Naive thymus-derived CD4-positive, alpha-beta T cell (primary cell): ENCODE data around the gene WDR38. TPM values are rescaled to one million over a fixed set of nuclear protein-coding genes. Genes with fewer than 3 reads are reported as not detected.
"Not testable (repeated sequence)": the region's sequence is repeated elsewhere in the genome, so short reads cannot be mapped to it uniquely, and the experiment has no call there.

Experiments
- ATAC-seq: fragments of 150-1000 bp; cut with Tn5 transposase; 2 replicates; pipeline ENCODE4 v1.10.0; 2021; ENCODE audit warnings: mild to moderate bottlenecking, moderate library complexity
- CTCF ChIA-PET: fragments of 350-600 bp; sonication (Branson Sonifier 250); formaldehyde crosslinking; loops from one replicate; lab custom pipeline; 2021; ENCODE audit warnings: antibody characterized with exemption; lab: Charles Lee
- POLR2A ChIA-PET: fragments of 350-600 bp; sonication (Branson Sonifier 250); formaldehyde crosslinking; loops from one replicate; lab custom pipeline; 2021; ENCODE audit warnings: antibody characterized with exemption, inconsistent platforms; lab: Charles Lee
- DNase-seq, 9 donors: peaks; one replicate each; pipeline versions ENCODE4 v3.0.0 to v3.0.0-alpha.2; 2020 to 2022; ENCODE audit warnings: mixed read lengths in 1 of 9
- H3K27ac ChIP-seq: one replicate; pipeline ENCODE4 v1.7.0; 2013; ENCODE audit warnings: mild to moderate bottlenecking, low read depth, low read length, moderate library complexity
- H3K27me3 ChIP-seq, 2 donors: one replicate each; pipeline ENCODE4 v1.7.0; 2013; ENCODE audit warnings: low read length in 2 of 2, mild to moderate bottlenecking in 2 of 2, moderate library complexity in 2 of 2; ENCODE audit not compliant: control insufficient read depth in 2 of 2, insufficient read depth in 2 of 2
- H3K36me3 ChIP-seq, 3 experiments: 1 replicate in 2 of 3; 2 replicates in 1 of 3; pipeline ENCODE4 v1.7.0; 2013; ENCODE audit warnings: low read length in 3 of 3, mild to moderate bottlenecking in 3 of 3, moderate library complexity in 1 of 3; ENCODE audit not compliant: insufficient read depth in 3 of 3, control insufficient read depth in 2 of 3
- H3K4me1 ChIP-seq, 2 donors: one replicate each; pipeline ENCODE4 v1.7.0; 2013; ENCODE audit warnings: low read length in 2 of 2, mild to moderate bottlenecking in 2 of 2, moderate library complexity in 1 of 2; ENCODE audit not compliant: control insufficient read depth in 2 of 2, insufficient read depth in 2 of 2
- H3K4me3 ChIP-seq: 2 replicates; pipeline ENCODE4 v1.7.0; 2013; ENCODE audit warnings: mild to moderate bottlenecking, low read length
- H3K9me3 ChIP-seq, 3 experiments: 1 replicate in 2 of 3; 2 replicates in 1 of 3; pipeline ENCODE4 v1.7.0; 2013; ENCODE audit warnings: low read length in 3 of 3; ENCODE audit not compliant: control insufficient read depth in 2 of 3
- H3K27ac Mint-ChIP-seq, 9 donors: one replicate each; pipeline ENCODE4 v1.8.0; 2020 to 2022; ENCODE audit warnings: mixed read lengths in 9 of 9, mild to moderate bottlenecking in 8 of 9, moderate library complexity in 5 of 9, inconsistent platforms in 2 of 9
- H3K27me3 Mint-ChIP-seq, 5 donors: one replicate each; pipeline ENCODE4 v1.8.0; 2021 to 2022; ENCODE audit warnings: mixed read lengths in 5 of 5, mild to moderate bottlenecking in 1 of 5
- H3K36me3 Mint-ChIP-seq, 5 donors: one replicate each; pipeline ENCODE4 v1.8.0; 2020 to 2022; ENCODE audit warnings: mixed read lengths in 5 of 5, mild to moderate bottlenecking in 3 of 5, inconsistent platforms in 1 of 5
- H3K4me1 Mint-ChIP-seq, 7 donors: one replicate each; pipeline ENCODE4 v1.8.0; 2020 to 2022; ENCODE audit warnings: mixed read lengths in 7 of 7, mild to moderate bottlenecking in 3 of 7, inconsistent platforms in 1 of 7
- H3K4me3 Mint-ChIP-seq, 10 donors: one replicate each; pipeline ENCODE4 v1.8.0; 2020 to 2022; ENCODE audit warnings: mild to moderate bottlenecking in 10 of 10, mixed read lengths in 10 of 10, moderate library complexity in 6 of 10, inconsistent platforms in 2 of 10
- H3K9me3 Mint-ChIP-seq, 11 donors: one replicate each; pipeline ENCODE4 v1.8.0; 2020 to 2022; ENCODE audit warnings: mixed read lengths in 11 of 11, mild to moderate bottlenecking in 4 of 11, inconsistent platforms in 1 of 11, moderate library complexity in 1 of 11
- intact Hi-C, 2 donors: fragments of 100-400 bp; cut with micrococcal nuclease; formaldehyde crosslinking; loops; one replicate each; pipeline ENCODE4 v1.15.1; 2023
- polyA plus RNA-seq, 2 donors: library from polyadenylated mRNA; unstranded; fragments of 300-500 nt; fragmentation: Illumina TruSeq; gene quantifications; one replicate each; pipeline ENCODE4 v1.2.3, GENCODE V29; 2021
- total RNA-seq, 6 experiments: library from RNA in 5 of 6; stranded (reverse) in 5 of 6; gene quantifications; 1 replicate in 5 of 6; 2 replicates in 1 of 6; pipeline ENCODE4 v1.2.3 and lab custom pipeline; 2021 to 2026

WDR38 gene
- total and polyA plus RNA-seq, 7 experiments from 2014 or later: not detected

GRCh38 chr9:124840300-124840833, 12.9 kb upstream of the WDR38 start:
- Histone ChIP-seq H3K36me3 (no peaks in the 10 kb centered on the region), H3K4me1 (no peaks in the 10 kb centered on the region), H3K9me3 (no peaks in the 10 kb centered on the region), H3K27me3 (peaks cover 0 to 3% of the 10 kb centered on the region in 2 donors), H3K4me3 (no peak overlapping the region), H3K27ac (no peak overlapping the region)
- Mint-ChIP-seq H3K9me3 (peaks cover 0 to 2% (median 0%) of the 10 kb centered on the region in 11 donors), H3K27ac (no peak overlapping the region), H3K4me3 (no peak overlapping the region), H3K4me1 (peaks cover 0 to 2% (median 0%) of the 10 kb centered on the region in 7 donors), H3K36me3 (no peaks in the 10 kb centered on the region), H3K27me3 (peaks cover 16 to 27% (median 24%) of the 10 kb centered on the region in 5 donors)
- POLR2A ChIA-PET: no interaction called here
- intact Hi-C loops: no loop called here
- CTCF ChIA-PET: interaction anchor here (0.8 kb wide), 1 partner anchor 11 kb away, joined by 3 read pairs; no protein-coding TSS in a partner anchor
- ATAC-seq (no peak), DNase-seq (no peak)

GRCh38 chr9:124841075-124841821, 12.0 kb upstream of the WDR38 start:
- H3K27me3 Mint-ChIP-seq: peaks cover 17 to 24% (median 22%) of the 10 kb centered on the region in 5 donors
- H3K4me1 Mint-ChIP-seq: peaks cover 0 to 2% (median 0%) of the 10 kb centered on the region in 7 donors

GRCh38 chr9:124843456-124844034, 9.7 kb upstream of the WDR38 start:
- no peak overlapping the region for H3K4me3 Mint-ChIP-seq
- Histone ChIP-seq H3K36me3 (no peaks in the 10 kb centered on the region), H3K9me3 (no peaks in the 10 kb centered on the region), H3K4me3 (no peak overlapping the region), H3K27ac (no peak overlapping the region), H3K4me1 (no peaks in the 10 kb centered on the region), H3K27me3 (peaks cover 0 to 3% of the 10 kb centered on the region in 2 donors)
- H3K36me3 Mint-ChIP-seq: no peaks in the 10 kb centered on the region
- peaks cover 9 to 21% (median 12%) of the 10 kb centered on the region in 5 donors for H3K27me3 Mint-ChIP-seq
- ChIA-PET CTCF (no interaction called here), POLR2A (no interaction called here)
- ATAC-seq (no peak), DNase-seq (no peak)
- H3K27ac Mint-ChIP-seq: no peak overlapping the region
- H3K9me3 Mint-ChIP-seq: peaks cover 0 to 2% (median 0%) of the 10 kb centered on the region in 11 donors
- H3K4me1 Mint-ChIP-seq: peaks cover 0 to 2% (median 0%) of the 10 kb centered on the region in 7 donors
- intact Hi-C loops: no loop called here

More at GRCh38 chr9:124841075-124841821, 12.0 kb upstream of the WDR38 start:
- intact Hi-C loops: no loop called here
- DNase-seq (no peak), ATAC-seq (no peak)
- Mint-ChIP-seq H3K27ac (peak overlapping the region in 1 of 9 donors; percentile 84), H3K36me3 (no peaks in the 10 kb centered on the region), H3K4me3 (no peak overlapping the region), H3K9me3 (peaks cover 0 to 2% (median 0%) of the 10 kb centered on the region in 11 donors)
- ChIA-PET CTCF (interaction anchor here (0.7 kb wide), 1 partner anchor 47 kb away, joined by 3 read pairs; no protein-coding TSS in a partner anchor), POLR2A (no interaction called here)
- H3K27me3 ChIP-seq: peaks cover 0 to 3% of the 10 kb centered on the region in 2 donors
- H3K4me1 ChIP-seq: no peaks in the 10 kb centered on the region
- no peaks in the 10 kb centered on the region for H3K36me3 ChIP-seq
- H3K27ac ChIP-seq: no peak overlapping the region
- H3K9me3 ChIP-seq: no peaks in the 10 kb centered on the region
- no peak overlapping the region for H3K4me3 ChIP-seq

- POLR2A ChIA-PET: no interaction called here
- Mint-ChIP-seq H3K4me3 (no peak overlapping the region), H3K9me3 (peaks cover 0 to 2% (median 0%) of the 10 kb centered on the region in 11 donors), H3K36me3 (no peaks in the 10 kb centered on the region), H3K27me3 (peaks cover 9 to 21% (median 10%) of the 10 kb centered on the region in 5 donors), H3K27ac (no peak overlapping the region), H3K4me1 (peaks cover 0 to 2% (median 0%) of the 10 kb centered on the region in 7 donors)
- H3K9me3 ChIP-seq: no peaks in the 10 kb centered on the region
- ATAC-seq (no peak), DNase-seq (no peak)
- H3K4me1 ChIP-seq: no peaks in the 10 kb centered on the region
- H3K27me3 ChIP-seq: peaks cover 0 to 2% of the 10 kb centered on the region in 2 donors
- no peak overlapping the region for H3K4me3 ChIP-seq
- no peak overlapping the region for H3K27ac ChIP-seq
- no peaks in the 10 kb centered on the region for H3K36me3 ChIP-seq
- intact Hi-C loops: no loop called here
- CTCF ChIA-PET: interaction anchor here (0.6 kb wide), 1 partner anchor 55 kb away, joined by 4 read pairs; no protein-coding TSS in a partner anchor
Observed at GRCh38 chr9:124844291-124844690, 9.0 kb upstream of the WDR38 start.

GRCh38 chr9:124846467-124846866, 6.8 kb upstream of the WDR38 start:
- CTCF ChIA-PET, H3K4me1 ChIP-seq, H3K9me3 Mint-ChIP-seq, ATAC-seq, H3K36me3 ChIP-seq, H3K4me3 ChIP-seq, intact Hi-C loops, DNase-seq, H3K4me3 Mint-ChIP-seq, H3K9me3 ChIP-seq, H3K27ac Mint-ChIP-seq, H3K27me3 ChIP-seq, H3K4me1 Mint-ChIP-seq, H3K27ac ChIP-seq, H3K36me3 Mint-ChIP-seq: not testable (repeated sequence)
- H3K27me3 Mint-ChIP-seq: peaks cover 13 to 21% (median 15%) of the 10 kb centered on the region in 5 donors
- POLR2A ChIA-PET: interaction anchor here (2.5 kb wide), 1 partner anchor 15 kb away, joined by 6 read pairs; the partner anchor contains the start of gene RPL35

GRCh38 chr9:124846969-124847368, 6.3 kb upstream of the WDR38 start:
- intact Hi-C loops: no loop called here
- Histone ChIP-seq H3K4me1 (no peaks in the 10 kb centered on the region), H3K9me3 (no peaks in the 10 kb centered on the region), H3K4me3 (no peak overlapping the region), H3K27ac (no peak overlapping the region), H3K27me3 (no peaks in the 10 kb centered on the region), H3K36me3 (no peaks in the 10 kb centered on the region)
- H3K4me3 Mint-ChIP-seq: no peak overlapping the region
- peaks cover 13 to 23% (median 15%) of the 10 kb centered on the region in 5 donors for H3K27me3 Mint-ChIP-seq
- H3K36me3 Mint-ChIP-seq: no peaks in the 10 kb centered on the region
- H3K9me3 Mint-ChIP-seq: peaks cover 0 to 2% (median 0%) of the 10 kb centered on the region in 11 donors
- ChIA-PET POLR2A (interaction anchor here (2.5 kb wide), 1 partner anchor 14 kb away, joined by 6 read pairs; the partner anchor contains the start of gene RPL35), CTCF (no interaction called here)
- H3K27ac Mint-ChIP-seq: no peak overlapping the region
- no peaks in the 10 kb centered on the region for H3K4me1 Mint-ChIP-seq
- ATAC-seq: no peak
- no peak for DNase-seq
